Measurements from ENCODE around the gene SIRPB2. TPM values are rescaled to one million over a fixed set of nuclear protein-coding genes. Genes with fewer than 3 reads are reported as not detected.

SIRPB2 gene
- total and polyA plus RNA-seq, 5 donors from 2014 or later: 0.10 TPM; not detected in 4

GRCh38 chr20:1489764-1490436, 1.3 kb downstream of the SIRPB2 start:
- H3K4me3 Mint-ChIP-seq: no peak overlapping the region

GRCh38 chr20:1489325-1489724, 1.9 kb downstream of the SIRPB2 start:
- Histone ChIP-seq H3K27me3 (ENCODE audit: control insufficient read depth, insufficient read depth, low read length) (peaks cover 25% of the 10 kb centered on the region), H3K36me3 (ENCODE audit: control insufficient read depth, insufficient read depth, low read length) (no peaks in the 10 kb centered on the region), H3K4me3 (ENCODE audit: low read depth, low read length) (no peak overlapping the region), H3K9me3 (ENCODE audit: control insufficient read depth in 2 of 2, low read length in 2 of 2) (no peaks in the 10 kb centered on the region), H3K27ac (ENCODE audit: insufficient read depth, low read length, poor library complexity, severe bottlenecking) (no peak overlapping the region), H3K4me1 (ENCODE audit: control insufficient read depth, insufficient read depth, low read length, poor library complexity, severe bottlenecking) (no peaks in the 10 kb centered on the region)
- DNase-seq: no peak
- ATAC-seq (ENCODE audit: low read depth in 2 of 2): no peak
- no peaks in the 10 kb centered on the region for H3K36me3 Mint-ChIP-seq
- H3K9me3 Mint-ChIP-seq: peaks cover 0 to 3% (median 0%) of the 10 kb centered on the region in 7 donors
- peaks cover 0 to 6% (median under 1%) of the 10 kb centered on the region in 4 donors for H3K4me1 Mint-ChIP-seq
- H3K4me3 Mint-ChIP-seq: no peak overlapping the region
- H3K27me3 Mint-ChIP-seq: peaks cover 83% of the 10 kb centered on the region
- no peak overlapping the region for H3K27ac Mint-ChIP-seq

More at GRCh38 chr20:1489764-1490436, 1.3 kb downstream of the SIRPB2 start:
- Mint-ChIP-seq H3K36me3 (no peaks in the 10 kb centered on the region), H3K27ac (no peak overlapping the region), H3K27me3 (peaks cover 83% of the 10 kb centered on the region), H3K4me1 (no peaks in the 10 kb centered on the region), H3K9me3 (peaks cover 0 to 3% (median 0%) of the 10 kb centered on the region in 7 donors)
- Histone ChIP-seq H3K27ac (ENCODE audit: insufficient read depth, low read length, poor library complexity, severe bottlenecking) (no peak overlapping the region), H3K9me3 (ENCODE audit: control insufficient read depth in 2 of 2, low read length in 2 of 2) (no peaks in the 10 kb centered on the region), H3K4me1 (ENCODE audit: control insufficient read depth, insufficient read depth, low read length, poor library complexity, severe bottlenecking) (no peaks in the 10 kb centered on the region), H3K27me3 (ENCODE audit: control insufficient read depth, insufficient read depth, low read length) (peaks cover 19% of the 10 kb centered on the region), H3K36me3 (ENCODE audit: control insufficient read depth, insufficient read depth, low read length) (no peaks in the 10 kb centered on the region), H3K4me3 (ENCODE audit: low read depth, low read length) (no peak overlapping the region)
- no peak for ATAC-seq (ENCODE audit: low read depth in 2 of 2)
- DNase-seq: no peak

DNA sequence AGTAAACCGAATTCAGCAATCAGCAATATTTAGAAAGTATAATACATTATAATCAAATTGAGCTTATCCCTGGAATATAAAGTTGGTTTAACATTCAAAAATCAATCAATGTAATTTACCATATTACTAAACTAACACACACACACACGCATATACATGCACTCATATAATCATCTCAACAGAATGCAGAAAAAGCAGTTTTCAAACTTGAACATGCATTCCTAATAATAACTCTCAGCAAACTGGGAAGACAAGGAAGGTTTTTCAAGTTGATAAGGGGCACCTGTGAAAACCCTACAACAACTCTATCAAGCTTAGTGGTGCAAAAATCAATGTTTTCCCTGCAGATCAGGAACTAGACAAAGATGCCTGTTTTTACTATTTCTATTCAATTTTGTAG, 4.7 kb downstream of the SIRPB2 start:
- peaks cover 24% of the 10 kb centered on the region for H3K27me3 ChIP-seq (ENCODE audit: control insufficient read depth, insufficient read depth, low read length)
- ATAC-seq (ENCODE audit: low read depth in 2 of 2) (no peak), DNase-seq (no peak)
- peaks cover 0 to 3% (median 0%) of the 10 kb centered on the region in 7 donors for H3K9me3 Mint-ChIP-seq
- H3K4me1 ChIP-seq (ENCODE audit: control insufficient read depth, insufficient read depth, low read length, poor library complexity, severe bottlenecking): no peaks in the 10 kb centered on the region
- no peak overlapping the region for H3K4me3 Mint-ChIP-seq
- no peak overlapping the region for H3K4me3 ChIP-seq (ENCODE audit: low read depth, low read length)
- no peaks in the 10 kb centered on the region for H3K36me3 Mint-ChIP-seq
- no peaks in the 10 kb centered on the region for H3K9me3 ChIP-seq (ENCODE audit: control insufficient read depth in 2 of 2, low read length in 2 of 2)
- no peak overlapping the region for H3K27ac Mint-ChIP-seq
- H3K4me1 Mint-ChIP-seq: peaks cover 0 to 6% (median 3%) of the 10 kb centered on the region in 4 donors
- H3K27ac ChIP-seq (ENCODE audit: insufficient read depth, low read length, poor library complexity, severe bottlenecking): no peak overlapping the region
- H3K27me3 Mint-ChIP-seq: peaks cover 86% of the 10 kb centered on the region
- no peaks in the 10 kb centered on the region for H3K36me3 ChIP-seq (ENCODE audit: control insufficient read depth, insufficient read depth, low read length)

DNA sequence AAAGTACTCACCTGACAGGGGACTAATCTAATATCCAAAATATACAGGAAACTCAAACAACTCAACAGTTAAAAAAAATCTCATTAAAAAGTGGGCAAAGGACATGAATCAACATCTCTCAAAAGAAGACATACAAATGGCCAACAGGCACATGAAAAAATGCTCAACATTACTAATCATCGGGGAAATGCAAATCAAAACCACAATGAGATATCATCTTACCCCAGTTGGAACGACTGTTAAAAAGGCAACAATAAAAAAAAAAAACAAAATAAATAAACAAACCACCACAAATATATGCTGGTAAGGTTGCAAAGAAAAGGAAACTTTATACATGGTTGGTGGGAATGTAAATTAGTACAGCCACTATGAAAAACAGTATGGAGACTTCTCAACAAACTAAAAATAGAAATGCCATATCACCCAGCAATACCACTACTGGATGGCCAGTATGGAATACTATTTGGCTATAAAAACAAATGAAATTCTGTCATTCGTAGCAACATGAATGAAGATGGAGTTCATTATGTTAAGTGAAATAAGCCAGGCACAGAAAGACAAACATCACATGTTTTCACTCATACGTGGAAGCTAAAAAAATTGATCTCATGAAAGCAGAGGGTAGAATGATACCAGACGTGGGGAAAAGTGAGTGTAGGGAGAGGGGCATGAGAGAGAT, 6.6 kb downstream of the SIRPB2 start:
- ATAC-seq (ENCODE audit: low read depth in 2 of 2) (no peak), DNase-seq (no peak)
- Histone ChIP-seq H3K27ac (ENCODE audit: insufficient read depth, low read length, poor library complexity, severe bottlenecking) (no peak overlapping the region), H3K36me3 (ENCODE audit: control insufficient read depth, insufficient read depth, low read length) (no peaks in the 10 kb centered on the region), H3K9me3 (ENCODE audit: control insufficient read depth in 2 of 2, low read length in 2 of 2) (no peaks in the 10 kb centered on the region), H3K4me3 (ENCODE audit: low read depth, low read length) (no peak overlapping the region), H3K4me1 (ENCODE audit: control insufficient read depth, insufficient read depth, low read length, poor library complexity, severe bottlenecking) (no peaks in the 10 kb centered on the region), H3K27me3 (ENCODE audit: control insufficient read depth, insufficient read depth, low read length) (peaks cover 28% of the 10 kb centered on the region)
- peaks cover 70% of the 10 kb centered on the region for H3K27me3 Mint-ChIP-seq
- peak overlapping the region in 1 of 3 donors; percentile 7 for H3K27ac Mint-ChIP-seq
- no peaks in the 10 kb centered on the region for H3K36me3 Mint-ChIP-seq
- peaks cover 0 to 3% (median 0%) of the 10 kb centered on the region in 7 donors for H3K9me3 Mint-ChIP-seq
- no peak overlapping the region for H3K4me3 Mint-ChIP-seq
- H3K4me1 Mint-ChIP-seq: peaks cover 0 to 6% (median 3%) of the 10 kb centered on the region in 4 donors

DNA sequence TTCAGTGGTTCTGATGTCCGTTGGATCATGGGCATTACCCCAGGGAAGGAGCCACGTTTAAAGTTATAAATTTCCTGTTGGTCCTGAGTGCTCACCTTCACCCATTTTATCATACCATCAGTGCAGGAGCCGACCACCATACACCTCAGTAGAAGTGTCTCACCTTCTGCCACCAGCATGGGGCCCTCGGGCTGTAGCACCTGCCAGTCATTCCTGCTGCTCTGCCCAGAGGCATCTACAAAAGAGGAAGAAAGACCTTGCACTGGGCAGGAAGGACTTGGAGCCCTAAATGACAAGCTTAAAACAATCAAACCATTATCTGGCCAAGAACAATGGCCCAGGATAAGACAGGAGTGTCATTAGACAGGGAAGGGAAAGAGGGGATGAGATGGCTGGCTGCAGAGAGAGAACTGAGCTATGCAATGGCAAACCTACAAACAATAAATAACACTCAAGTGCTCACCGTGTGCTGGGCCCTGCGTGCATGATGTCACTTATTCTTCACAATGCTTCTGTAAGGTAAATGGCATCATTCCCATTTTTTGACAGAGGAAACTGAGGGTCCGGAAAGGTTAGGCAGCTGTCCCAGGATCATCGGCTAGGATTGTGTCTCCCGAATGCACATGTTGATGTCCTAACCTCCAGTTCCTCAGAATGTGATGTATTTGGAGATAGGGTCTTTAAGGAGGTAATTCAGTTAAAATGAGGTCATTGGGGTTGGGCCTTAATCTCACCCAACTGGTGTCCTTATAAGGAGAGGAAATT, 11.2 kb downstream of the SIRPB2 start:
- no peaks in the 10 kb centered on the region for H3K36me3 ChIP-seq (ENCODE audit: control insufficient read depth, insufficient read depth, low read length)
- peaks cover 17% of the 10 kb centered on the region for H3K27me3 ChIP-seq (ENCODE audit: control insufficient read depth, insufficient read depth, low read length)
- H3K4me1 ChIP-seq (ENCODE audit: control insufficient read depth, insufficient read depth, low read length, poor library complexity, severe bottlenecking): no peaks in the 10 kb centered on the region
- Mint-ChIP-seq H3K27ac (no peak overlapping the region), H3K9me3 (no peaks in the 10 kb centered on the region), H3K36me3 (no peaks in the 10 kb centered on the region), H3K27me3 (peaks cover 33% of the 10 kb centered on the region), H3K4me3 (no peak overlapping the region), H3K4me1 (peaks cover 0 to 6% (median 3%) of the 10 kb centered on the region in 4 donors)
- no peaks in the 10 kb centered on the region for H3K9me3 ChIP-seq (ENCODE audit: control insufficient read depth in 2 of 2, low read length in 2 of 2)
- H3K4me3 ChIP-seq (ENCODE audit: low read depth, low read length): no peak overlapping the region
- DNase-seq (no peak), ATAC-seq (ENCODE audit: low read depth in 2 of 2) (no peak)
- H3K27ac ChIP-seq (ENCODE audit: insufficient read depth, low read length, poor library complexity, severe bottlenecking): no peak overlapping the region

- H3K27me3 Mint-ChIP-seq: peaks cover 18% of the 10 kb centered on the region
- no peak overlapping the region for H3K27ac Mint-ChIP-seq
- H3K9me3 Mint-ChIP-seq: no peaks in the 10 kb centered on the region
- Histone ChIP-seq H3K27me3 (ENCODE audit: control insufficient read depth, insufficient read depth, low read length) (peaks cover 9% of the 10 kb centered on the region), H3K4me3 (ENCODE audit: low read depth, low read length) (no peak overlapping the region), H3K4me1 (ENCODE audit: control insufficient read depth, insufficient read depth, low read length, poor library complexity, severe bottlenecking) (no peaks in the 10 kb centered on the region), H3K9me3 (ENCODE audit: control insufficient read depth in 2 of 2, low read length in 2 of 2) (no peaks in the 10 kb centered on the region), H3K27ac (ENCODE audit: insufficient read depth, low read length, poor library complexity, severe bottlenecking) (no peak overlapping the region), H3K36me3 (ENCODE audit: control insufficient read depth, insufficient read depth, low read length) (no peaks in the 10 kb centered on the region)
- no peak for DNase-seq
- no peaks in the 10 kb centered on the region for H3K4me1 Mint-ChIP-seq
- no peaks in the 10 kb centered on the region for H3K36me3 Mint-ChIP-seq
- H3K4me3 Mint-ChIP-seq: no peak overlapping the region
- no peak for ATAC-seq (ENCODE audit: low read depth in 2 of 2)
These were observed 12.7 kb downstream of the SIRPB2 start for GRCh38 chr20:1478566-1478965.

DNA sequence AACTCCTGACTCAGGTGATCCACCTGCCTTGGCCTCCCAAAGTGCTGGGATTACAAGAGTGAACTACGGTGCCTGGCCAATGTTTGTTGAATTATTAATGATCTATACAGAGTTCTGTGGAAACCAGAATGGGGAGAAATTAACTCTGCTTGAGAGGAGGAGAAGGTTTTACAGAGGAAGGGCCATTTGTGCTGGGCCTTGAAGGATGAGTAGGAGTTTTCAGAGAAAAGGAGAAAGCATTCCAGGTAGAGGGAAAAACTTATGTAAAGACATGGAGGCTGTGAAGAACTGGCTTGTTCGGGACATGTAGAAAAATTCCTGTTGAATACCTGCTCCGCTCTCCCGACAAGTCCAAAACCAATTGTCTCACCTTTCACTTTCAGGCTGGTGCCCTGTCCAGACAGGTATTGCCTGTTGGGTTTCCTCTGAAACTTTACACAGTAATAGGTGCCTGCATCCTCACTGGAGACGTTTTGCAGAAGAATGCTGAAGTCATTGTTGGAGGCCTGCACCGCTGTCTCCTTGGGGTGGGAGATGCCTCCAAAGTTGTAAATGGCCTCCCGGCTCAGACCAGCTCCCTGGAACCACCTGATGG, 13.2 kb downstream of the SIRPB2 start:
- Mint-ChIP-seq H3K4me3 (no peak overlapping the region), H3K9me3 (no peaks in the 10 kb centered on the region), H3K4me1 (no peaks in the 10 kb centered on the region), H3K27me3 (peaks cover 20% of the 10 kb centered on the region), H3K27ac (no peak overlapping the region), H3K36me3 (no peaks in the 10 kb centered on the region)
- no peak for ATAC-seq (ENCODE audit: low read depth in 2 of 2)
- Histone ChIP-seq H3K4me1 (ENCODE audit: control insufficient read depth, insufficient read depth, low read length, poor library complexity, severe bottlenecking) (no peaks in the 10 kb centered on the region), H3K27ac (ENCODE audit: insufficient read depth, low read length, poor library complexity, severe bottlenecking) (no peak overlapping the region), H3K36me3 (ENCODE audit: control insufficient read depth, insufficient read depth, low read length) (no peaks in the 10 kb centered on the region), H3K27me3 (ENCODE audit: control insufficient read depth, insufficient read depth, low read length) (peaks cover 9% of the 10 kb centered on the region), H3K4me3 (ENCODE audit: low read depth, low read length) (no peak overlapping the region), H3K9me3 (ENCODE audit: control insufficient read depth in 2 of 2, low read length in 2 of 2) (no peaks in the 10 kb centered on the region)
- DNase-seq: no peak
